Measurements from ENCODE around the gene NOXO1.

NOXO1 gene

DNA sequence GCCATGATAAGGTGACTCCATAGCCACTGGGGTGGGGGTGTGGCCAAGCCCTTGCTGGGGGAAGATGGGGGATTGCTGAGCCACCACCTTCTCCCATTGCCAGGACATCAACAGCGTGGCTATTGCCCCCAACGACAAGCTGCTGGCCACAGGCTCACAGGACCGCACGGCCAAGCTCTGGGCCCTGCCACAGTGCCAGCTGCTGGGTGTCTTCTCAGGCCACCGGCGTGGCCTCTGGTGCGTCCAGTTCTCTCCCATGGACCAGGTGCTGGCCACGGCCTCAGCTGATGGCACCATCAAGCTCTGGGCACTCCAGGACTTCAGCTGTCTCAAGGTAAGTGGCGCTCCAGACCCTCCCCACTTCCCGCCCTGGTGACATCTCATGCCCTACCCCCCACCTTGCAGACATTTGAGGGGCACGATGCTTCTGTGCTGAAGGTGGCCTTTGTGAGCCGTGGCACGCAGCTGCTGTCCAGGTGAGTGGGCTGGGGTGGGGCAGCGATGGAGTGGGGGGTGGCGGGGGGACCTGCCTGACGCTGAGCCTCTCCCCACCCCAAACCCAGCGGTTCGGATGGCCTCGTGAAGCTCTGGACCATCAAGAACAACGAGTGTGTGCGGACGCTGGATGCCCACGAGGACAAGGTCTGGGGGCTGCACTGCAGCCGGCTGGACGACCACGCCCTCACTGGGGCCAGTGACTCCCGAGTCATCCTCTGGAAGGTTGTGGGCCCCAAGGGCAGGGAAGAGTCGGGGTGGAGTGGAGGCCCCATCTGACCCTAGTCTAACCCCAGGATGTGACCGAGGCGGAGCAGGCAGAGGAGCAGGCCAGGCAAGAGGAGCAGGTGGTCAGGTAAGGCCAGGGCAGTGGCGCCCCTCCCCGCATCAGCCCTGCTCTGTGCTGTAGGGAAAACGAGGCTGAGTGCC is 4.1 kb downstream of the NOXO1 start:
- TF ChIP-seq, protein P1, sequence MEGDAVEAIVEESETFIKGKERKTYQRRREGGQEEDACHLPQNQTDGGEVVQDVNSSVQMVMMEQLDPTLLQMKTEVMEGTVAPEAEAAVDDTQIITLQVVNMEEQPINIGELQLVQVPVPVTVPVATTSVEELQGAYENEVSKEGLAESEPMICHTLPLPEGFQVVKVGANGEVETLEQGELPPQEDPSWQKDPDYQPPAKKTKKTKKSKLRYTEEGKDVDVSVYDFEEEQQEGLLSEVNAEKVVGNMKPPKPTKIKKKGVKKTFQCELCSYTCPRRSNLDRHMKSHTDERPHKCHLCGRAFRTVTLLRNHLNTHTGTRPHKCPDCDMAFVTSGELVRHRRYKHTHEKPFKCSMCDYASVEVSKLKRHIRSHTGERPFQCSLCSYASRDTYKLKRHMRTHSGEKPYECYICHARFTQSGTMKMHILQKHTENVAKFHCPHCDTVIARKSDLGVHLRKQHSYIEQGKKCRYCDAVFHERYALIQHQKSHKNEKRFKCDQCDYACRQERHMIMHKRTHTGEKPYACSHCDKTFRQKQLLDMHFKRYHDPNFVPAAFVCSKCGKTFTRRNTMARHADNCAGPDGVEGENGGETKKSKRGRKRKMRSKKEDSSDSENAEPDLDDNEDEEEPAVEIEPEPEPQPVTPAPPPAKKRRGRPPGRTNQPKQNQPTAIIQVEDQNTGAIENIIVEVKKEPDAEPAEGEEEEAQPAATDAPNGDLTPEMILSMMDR (IDR thresholded peaks at IDR 0.05; ENCODE audit: low read depth, low read length): no peak
- H3K4me3 ChIP-seq (ENCODE audit: low read depth, low read length): no peak overlapping the region

DNA sequence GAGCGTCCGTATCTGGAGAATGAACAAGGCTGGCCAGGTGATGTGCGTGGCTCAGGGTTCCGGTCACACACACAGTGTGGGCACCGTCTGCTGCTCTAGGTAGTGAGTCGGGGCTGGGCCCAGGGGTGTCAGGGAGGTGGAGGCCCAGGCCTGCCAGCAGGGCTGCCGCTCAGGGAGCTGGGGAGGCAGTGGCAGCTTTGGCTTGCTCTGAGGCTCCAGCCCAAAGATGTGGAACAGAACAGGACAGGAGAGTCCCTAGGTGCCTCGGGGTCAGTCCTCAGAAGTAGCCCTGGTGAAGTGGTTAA is 5.1 kb downstream of the NOXO1 start:
- TF ChIP-seq, protein P1 (IDR thresholded peaks at IDR 0.05; ENCODE audit: low read depth, low read length): no peak

DNA sequence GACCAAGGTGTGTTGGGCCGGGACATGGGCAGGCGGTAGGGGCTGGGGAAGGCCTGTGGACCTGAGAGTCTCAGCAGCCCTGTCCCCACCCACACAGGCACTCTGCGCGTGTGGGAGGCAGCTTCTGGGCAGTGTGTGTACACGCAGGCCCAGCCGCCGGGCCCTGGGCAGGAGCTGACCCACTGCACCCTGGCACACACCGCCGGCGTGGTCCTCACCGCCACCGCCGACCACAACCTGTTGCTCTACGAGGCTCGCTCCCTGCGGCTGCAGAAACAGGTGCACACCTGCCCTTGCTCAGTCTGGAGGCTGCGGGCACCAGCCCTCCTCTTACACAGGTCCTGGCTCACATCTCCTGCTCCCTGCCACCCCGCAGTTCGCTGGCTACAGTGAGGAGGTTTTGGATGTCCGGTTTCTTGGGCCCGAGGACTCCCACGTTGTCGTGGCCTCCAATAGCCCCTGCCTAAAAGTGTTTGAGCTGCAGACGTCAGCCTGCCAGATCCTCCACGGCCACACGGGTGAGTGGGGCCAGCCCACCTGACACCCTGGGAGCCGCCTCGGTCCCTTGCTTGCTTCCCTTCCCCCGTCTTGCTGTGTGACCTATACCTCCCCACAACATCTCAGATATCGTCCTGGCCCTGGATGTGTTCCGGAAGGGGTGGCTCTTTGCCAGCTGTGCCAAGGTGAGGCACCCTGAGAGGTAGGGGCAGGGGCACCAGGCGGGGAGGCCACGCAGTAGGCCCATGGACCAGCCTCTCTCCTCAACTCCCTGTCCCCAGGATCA is 5.6 kb downstream of the NOXO1 start:
- TF ChIP-seq, protein P1 (IDR thresholded peaks at IDR 0.05; ENCODE audit: low read depth, low read length): no peak
- no peak overlapping the region for H3K4me3 ChIP-seq (ENCODE audit: low read depth, low read length)

More for the DNA sequence above, 5.1 kb downstream of the NOXO1 start:
- H3K4me3 ChIP-seq (ENCODE audit: low read depth, low read length): no peak overlapping the region

DNA sequence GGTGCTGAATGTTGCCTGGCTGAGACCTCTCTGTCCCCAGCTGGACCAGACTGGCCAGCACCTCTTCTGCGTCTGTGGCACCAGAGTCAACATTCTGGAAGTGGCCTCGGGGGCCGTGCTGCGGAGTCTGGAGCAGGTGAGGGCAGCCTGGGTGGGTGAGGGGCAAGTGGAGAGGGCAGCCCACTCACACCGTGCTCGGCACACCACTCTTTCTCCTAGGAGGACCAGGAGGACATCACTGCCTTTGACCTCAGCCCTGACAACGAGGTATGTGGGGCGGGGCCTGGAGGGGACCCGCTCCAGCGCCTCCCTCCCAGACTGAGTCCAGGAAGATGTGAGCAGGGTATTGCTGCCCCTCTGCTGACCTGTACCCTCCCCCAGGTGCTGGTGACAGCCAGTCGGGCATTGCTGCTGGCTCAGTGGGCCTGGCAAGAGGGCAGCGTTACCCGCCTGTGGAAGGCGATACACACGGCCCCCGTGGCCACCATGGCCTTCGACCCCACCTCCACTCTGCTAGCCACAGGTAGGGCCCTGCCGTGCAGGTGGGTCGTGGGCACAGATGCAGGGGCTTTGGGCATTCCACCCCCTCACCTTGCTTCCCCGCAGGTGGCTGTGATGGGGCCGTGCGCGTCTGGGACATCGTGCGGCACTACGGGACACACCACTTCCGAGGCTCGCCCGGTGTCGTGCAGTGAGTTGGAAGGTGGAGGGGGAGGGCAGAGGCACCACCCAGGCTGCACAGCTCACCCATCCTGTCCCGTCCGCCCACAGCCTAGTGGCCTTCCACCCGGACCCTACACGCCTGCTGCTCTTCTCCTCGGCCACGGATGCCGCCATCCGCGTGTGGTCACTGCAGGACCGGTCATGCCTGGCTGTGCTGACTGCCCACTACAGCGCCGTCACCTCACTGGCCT is 6.9 kb downstream of the NOXO1 start:
- H3K4me3 ChIP-seq (ENCODE audit: low read depth, low read length): no peak overlapping the region
- TF ChIP-seq, protein P1 (IDR thresholded peaks at IDR 0.05; ENCODE audit: low read depth, low read length): no peak

DNA sequence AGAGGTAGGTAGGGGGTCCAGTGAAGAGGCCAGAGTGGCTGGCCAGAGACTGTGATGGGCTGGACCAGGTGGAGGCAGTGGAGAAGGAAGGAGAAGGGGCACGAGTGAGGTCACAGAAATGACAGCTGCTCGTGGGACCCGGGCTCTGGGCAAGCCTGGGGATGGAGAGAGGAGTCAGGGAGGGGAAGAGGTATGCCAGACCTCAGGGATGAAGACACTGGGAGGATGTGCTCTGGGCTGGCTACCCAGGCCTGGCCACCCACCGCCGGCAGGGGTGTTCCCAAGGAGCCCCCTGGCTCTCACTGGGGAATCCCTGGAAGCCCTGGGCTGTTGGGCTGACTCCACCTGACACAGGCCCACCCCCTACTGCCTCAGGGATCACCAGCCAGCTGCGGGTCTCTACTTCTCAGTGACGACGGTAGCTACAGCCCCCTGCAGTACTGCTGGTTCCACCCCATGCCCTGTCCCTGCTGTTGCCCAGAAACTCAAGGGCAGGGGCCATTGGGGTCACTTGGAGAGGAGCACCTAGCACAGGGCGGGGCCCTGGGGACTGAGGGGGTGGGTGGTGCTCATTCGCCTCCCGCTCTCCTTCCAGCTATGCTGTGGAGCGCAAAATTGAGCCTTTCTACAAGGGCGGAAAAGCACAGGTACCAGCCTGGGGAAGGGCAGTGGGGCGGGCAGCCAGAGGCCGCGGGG is 7.7 kb downstream of the NOXO1 start:
- no peak overlapping the region for H3K4me3 ChIP-seq (ENCODE audit: low read depth, low read length)
- TF ChIP-seq, protein P1 (IDR thresholded peaks at IDR 0.05; ENCODE audit: low read depth, low read length): no peak

DNA sequence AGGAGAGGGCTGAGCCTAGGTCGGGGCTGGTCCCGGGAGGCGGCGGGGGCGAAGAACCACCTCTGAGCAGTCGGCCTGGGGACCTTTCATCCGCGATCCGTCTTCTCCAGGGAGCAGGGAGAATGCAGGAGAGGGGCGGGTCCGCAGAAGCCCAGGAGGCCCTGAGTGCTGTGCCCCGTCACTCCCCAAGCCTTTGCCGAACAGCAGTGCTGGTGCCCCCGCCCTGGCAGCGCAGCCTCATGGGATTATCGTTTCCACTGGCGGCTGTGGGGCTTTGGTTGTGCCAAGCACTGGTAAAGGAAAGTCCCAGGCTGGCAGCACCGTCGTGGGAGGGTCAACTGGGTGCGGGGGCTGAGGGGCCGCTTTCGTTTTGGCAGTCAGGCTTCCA is 8.8 kb downstream of the NOXO1 start:
- peak overlapping the region; percentile 93 for H3K4me3 ChIP-seq (ENCODE audit: low read depth, low read length)
- TF ChIP-seq, protein P1 (IDR thresholded peaks at IDR 0.05; ENCODE audit: low read depth, low read length): no peak
